Osteoblast (primary cell): Measurements from ENCODE around the gene DIO3. TPM values are rescaled to one million over a fixed set of nuclear protein-coding genes. Genes with fewer than 3 reads are reported as not detected.

ENCODE experiments used
- DNase-seq: peaks from one replicate; pipeline ENCODE4 v3.0.0; 2011; ENCODE audit warnings: low spot score, mixed read lengths; ENCODE audit not compliant: insufficient read length; ENCODE audit errors: missing footprints
- H2AFZ ChIP-seq: 2 replicates; pipeline ENCODE4 v1.6.0; 2011; ENCODE audit warnings: mild to moderate bottlenecking, low read length
- H3K27ac ChIP-seq: 2 replicates; pipeline ENCODE4 v1.5.1; 2011; ENCODE audit warnings: mild to moderate bottlenecking, low read depth, low read length, moderate library complexity
- H3K27me3 ChIP-seq: 2 replicates; pipeline ENCODE4 v1.6.0; 2012; ENCODE audit warnings: mild to moderate bottlenecking, control low read depth, inconsistent platforms, low read length, moderate library complexity; ENCODE audit not compliant: insufficient read depth
- H3K36me3 ChIP-seq: 2 replicates; pipeline ENCODE4 v1.5.1; 2011; ENCODE audit warnings: mild to moderate bottlenecking, low read length, control low read depth, moderate library complexity; ENCODE audit not compliant: insufficient read depth
- H3K4me1 ChIP-seq: 2 replicates; pipeline ENCODE4 v1.5.1; 2011; ENCODE audit warnings: mild to moderate bottlenecking, low read length, control low read depth, moderate library complexity; ENCODE audit not compliant: insufficient read depth
- H3K4me2 ChIP-seq: 2 replicates; pipeline ENCODE4 v1.6.0; 2011; ENCODE audit warnings: mild to moderate bottlenecking, low read length; ENCODE audit not compliant: insufficient read depth
- H3K4me3 ChIP-seq: fragments of 200-600 bp; sonication (generic); 3 replicates; pipeline ENCODE4 v1.5.1; 2012; ENCODE audit warnings: mild to moderate bottlenecking, low read length, inconsistent platforms; ENCODE audit not compliant: insufficient read depth
- H3K79me2 ChIP-seq: 2 replicates; pipeline ENCODE4 v1.6.0; 2012; ENCODE audit warnings: mild to moderate bottlenecking, low read length, control low read depth, inconsistent platforms; ENCODE audit not compliant: insufficient read depth
- H3K9me3 ChIP-seq: 2 replicates; pipeline ENCODE4 v1.5.1; 2011; ENCODE audit warnings: low read depth, low read length, control low read depth
- H4K20me1 ChIP-seq: 2 replicates; pipeline ENCODE4 v1.6.0; 2012; ENCODE audit warnings: mild to moderate bottlenecking, low read length, control low read depth; ENCODE audit not compliant: insufficient read depth
- CTCF ChIP-seq: IDR thresholded peaks from 2 replicates; pipeline ENCODE4 v1.5.1; 2011; ENCODE audit warnings: mild to moderate bottlenecking, low read depth, low read length, moderate library complexity; ENCODE audit errors: extremely low read depth
- total RNA-seq: library from RNA; depleted of rRNA; stranded (reverse); fragments of >200 nt; gene quantifications from 2 replicates; pipeline ENCODE4 v1.2.3, GENCODE V29; 2012

The DIO3 gene
- total RNA-seq, 1 donor: not detected

GRCh38 chr14:101579372-101580080 lies 18.2 kb downstream of the DIO3 start:
- Histone ChIP-seq H4K20me1 (no peaks in the 10 kb centered on the region), H3K27ac (no peak overlapping the region), H3K4me2 (no peak overlapping the region), H3K9me3 (no peaks in the 10 kb centered on the region), H3K27me3 (peaks cover 2% of the 10 kb centered on the region), H3K4me1 (no peaks in the 10 kb centered on the region), H2AFZ (no peak overlapping the region), H3K4me3 (no peak overlapping the region), H3K79me2 (no peaks in the 10 kb centered on the region), H3K36me3 (no peaks in the 10 kb centered on the region)
- DNase-seq: peak; percentile 55
- TF ChIP-seq CTCF: no peak

GRCh38 chr14:101581806-101582205 lies 20.5 kb downstream of the DIO3 start:
- peak; percentile 27 for DNase-seq
- Histone ChIP-seq H3K27me3 (peaks cover 2% of the 10 kb centered on the region), H3K9me3 (no peaks in the 10 kb centered on the region), H3K4me1 (no peaks in the 10 kb centered on the region), H3K79me2 (no peaks in the 10 kb centered on the region), H4K20me1 (no peaks in the 10 kb centered on the region), H3K4me3 (no peak overlapping the region), H3K36me3 (no peaks in the 10 kb centered on the region), H2AFZ (no peak overlapping the region), H3K4me2 (no peak overlapping the region), H3K27ac (no peak overlapping the region)
- TF ChIP-seq CTCF: no peak

- Histone ChIP-seq H3K4me2 (no peak overlapping the region), H3K36me3 (no peaks in the 10 kb centered on the region), H3K79me2 (no peaks in the 10 kb centered on the region), H2AFZ (no peak overlapping the region), H3K27me3 (peaks cover 2% of the 10 kb centered on the region), H3K27ac (no peak overlapping the region), H3K4me3 (no peak overlapping the region), H3K9me3 (no peaks in the 10 kb centered on the region), H4K20me1 (no peaks in the 10 kb centered on the region), H3K4me1 (no peaks in the 10 kb centered on the region)
- no peak for TF ChIP-seq CTCF
- no peak for DNase-seq
These were observed 21.0 kb downstream of the DIO3 start for GRCh38 chr14:101582294-101582693.

GRCh38 chr14:101583006-101583714 lies 21.9 kb downstream of the DIO3 start:
- H3K4me3 ChIP-seq: no peak overlapping the region
- no peaks in the 10 kb centered on the region for H3K79me2 ChIP-seq
- no peak overlapping the region for H3K27ac ChIP-seq
- H3K27me3 ChIP-seq: peaks cover 2% of the 10 kb centered on the region
- H3K4me2 ChIP-seq: no peak overlapping the region
- H3K4me1 ChIP-seq: no peaks in the 10 kb centered on the region
- H3K9me3 ChIP-seq: no peaks in the 10 kb centered on the region
- H2AFZ ChIP-seq: no peak overlapping the region
- no peaks in the 10 kb centered on the region for H3K36me3 ChIP-seq
- peak; percentile 52 for DNase-seq
- no peak for TF ChIP-seq CTCF
- no peaks in the 10 kb centered on the region for H4K20me1 ChIP-seq
